Spleen (tissue), 11 donors: Measurements from ENCODE around the gene DCAF15. TPM values are rescaled to one million over a fixed set of nuclear protein-coding genes. Genes with fewer than 3 reads are reported as not detected.

ENCODE experiments used
- DNase-seq: peaks from one replicate; pipeline ENCODE4 v3.0.0-alpha.2; 2020
- H3K27ac ChIP-seq, 8 donors: fragments of 200-600 bp; sonication (generic) in 7 of 8; 1 replicate in 4 of 8; 2 replicates in 4 of 8; pipeline versions ENCODE4 v1.5.0 to v1.8.0; 2016 to 2021; ENCODE audit warnings: inconsistent platforms in 4 of 8, mild to moderate bottlenecking in 4 of 8, moderate library complexity in 1 of 8
- H3K27me3 ChIP-seq, 7 donors: fragments of 200-600 bp; sonication (generic) in 6 of 7; replicated peaks in 1 of 7; 1 replicate in 4 of 7; 2 replicates in 3 of 7; pipeline versions ENCODE4 v1.5.0 to v1.8.0; 2016 to 2021; ENCODE audit warnings: inconsistent platforms in 3 of 7, mild to moderate bottlenecking in 1 of 7
- H3K36me3 ChIP-seq, 6 donors: fragments of 200-600 bp; sonication (generic) in 5 of 6; 1 replicate in 4 of 6; 2 replicates in 2 of 6; pipeline versions ENCODE4 v1.5.0 to v1.8.0; 2016 to 2021; ENCODE audit warnings: inconsistent platforms in 2 of 6
- H3K4me1 ChIP-seq, 6 donors: fragments of 200-600 bp; sonication (generic) in 5 of 6; 1 replicate in 3 of 6; 2 replicates in 3 of 6; pipeline versions ENCODE4 v1.5.0 to v1.8.0; 2016 to 2021; ENCODE audit warnings: inconsistent platforms in 3 of 6
- H3K4me3 ChIP-seq, 8 donors: fragments of 200-600 bp; sonication (generic) in 7 of 8; 1 replicate in 4 of 8; 2 replicates in 4 of 8; pipeline versions ENCODE4 v1.5.0 to v1.8.0; 2016 to 2021; ENCODE audit warnings: inconsistent platforms in 4 of 8, mild to moderate bottlenecking in 4 of 8, moderate library complexity in 2 of 8
- H3K9me3 ChIP-seq, 8 donors: fragments of 200-600 bp; sonication (generic) in 7 of 8; 1 replicate in 4 of 8; 2 replicates in 4 of 8; pipeline versions ENCODE4 v1.5.0 to v1.8.0; 2016 to 2021; ENCODE audit warnings: inconsistent platforms in 4 of 8
- CTCF ChIP-seq, 11 experiments: fragments of 200-600 bp in 7 of 11; fragments of 450-650 bp in 4 of 11; sonication (generic) in 4 of 11; IDR thresholded peaks in 8 of 11; conservative IDR thresholded peaks in 3 of 11; 1 replicate in 7 of 11; 2 replicates in 4 of 11; pipeline versions ENCODE4 v1.4.0 to v1.8.0; 2016 to 2021; ENCODE audit warnings: antibody characterized with exemption in 11 of 11, inconsistent platforms in 4 of 11, mild to moderate bottlenecking in 1 of 11
- POLR2A ChIP-seq, 3 donors: fragments of 450-650 bp; IDR thresholded peaks; one replicate each; pipeline ENCODE4 v1.5.1; 2017; ENCODE audit warnings: antibody characterized with exemption in 3 of 3, mild to moderate bottlenecking in 1 of 3
- POLR2AphosphoS5 ChIP-seq, 3 donors: sonication (generic); formaldehyde crosslinking; IDR thresholded peaks; one replicate each; pipeline ENCODE4 v1.5.1; 2017; ENCODE audit warnings: antibody characterized with exemption in 3 of 3
- WGBS, 5 donors: extraction: QIAGEN DNeasy Blood & Tissue Kit in 3 of 5; methylation state at CpG; one replicate each; pipeline versions ENCODE4 v1.1.5 to v1.1.7; 2013 to 2018; 5-methylcytosine and 5-hydroxymethylcytosine counted together
- intact Hi-C: fragments of 100-400 bp; cut with DNase I; formaldehyde crosslinking; loops from one replicate; pipeline ENCODE4 v1.15.0; 2023; ENCODE audit warnings: low total_unique reads
- polyA plus RNA-seq, 3 donors: library from polyadenylated mRNA; stranded (reverse); fragments of 200-250 nt; gene quantifications; one replicate each; pipeline ENCODE4 v1.2.1, GENCODE V29; 2013
- total RNA-seq, 7 donors: library from RNA; depleted of rRNA in 3 of 7; stranded (reverse); fragments of >200 nt in 3 of 7; fragmentation: NEBNext Ultra II Directional in 4 of 7; extraction: Animal tissue kit (Norgen Biotek cat#: 25700) in 4 of 7; gene quantifications; one replicate each; pipeline versions ENCODE4 v1.1.0 to v1.2.1, GENCODE V29; 2016 to 2021
- donor health status: healthy with polysubstance abuse.
- donor health status: DM: no; HTN: no; CAD: no; lungs with moderate emphysema.
- donor health status: DM: no; HTN: no; CAD: no.
- donor health status: Bipolar disorder and iron deficiency.
- donor health status: healthy.
- donor health status: DM: no; HTN: no; CAD: no.
- donor health status: DM: yes; HTN: yes; CAD: no.

DCAF15 gene
- total and polyA plus RNA-seq, 10 donors, result 27.7 to 84.9 (median 46.2) TPM

- 1 to 3% (median 2%) methylated on average over 5 to 19 of the region's 19 CpGs for WGBS, 5 donors
- TF ChIP-seq CTCF (IDR thresholded peaks at IDR 0.05 in 8 of 11, conservative IDR thresholded peaks at IDR 0.05 in 3 of 11) (peak in 4 of 11 experiments; percentile 13 to 27 (median 20)), POLR2AphosphoS5 (IDR thresholded peaks at IDR 0.05) (peak; percentile 88 to 92 (median 92)), POLR2A (IDR thresholded peaks at IDR 0.05) (no peak)
- Histone ChIP-seq H3K27ac (peak overlapping the region; percentile 83 to 97 (median 94)), H3K4me3 (peak overlapping the region in 4 of 8 donors; percentile 2 to 56 (median 14)), H3K27me3 (no peaks in the 10 kb centered on the region), H3K36me3 (peaks cover 0 to 58% (median 11%) of the 10 kb centered on the region in 6 donors), H3K9me3 (no peaks in the 10 kb centered on the region), H3K4me1 (peaks cover 28 to 98% (median 75%) of the 10 kb centered on the region in 6 donors)
- intact Hi-C loops, result no loop called here
- peak; percentile 99 for DNase-seq
Measured at GRCh38 chr19:13986348-13986904, 34.1 kb downstream of the DCAF15 start.

GRCh38 chr19:13987101-13987890 lies 35.0 kb downstream of the DCAF15 start:
- intact Hi-C loops, result no loop called here
- WGBS, 5 donors, result 22 to 45% (median 30%) methylated on average over 15 to 17 of the region's 17 CpGs
- peaks cover 0 to 58% (median 14%) of the 10 kb centered on the region in 6 donors for H3K36me3 ChIP-seq
- DNase-seq, result peak; percentile 88
- no peaks in the 10 kb centered on the region for H3K27me3 ChIP-seq
- H3K4me1 ChIP-seq, result peaks cover 28 to 98% (median 72%) of the 10 kb centered on the region in 6 donors
- TF ChIP-seq CTCF (IDR thresholded peaks at IDR 0.05 in 8 of 11, conservative IDR thresholded peaks at IDR 0.05 in 3 of 11) (no peak), POLR2AphosphoS5 (IDR thresholded peaks at IDR 0.05) (peak; percentile 50 to 73 (median 52))
- H3K9me3 ChIP-seq, result no peaks in the 10 kb centered on the region
- H3K4me3 ChIP-seq, result peak overlapping the region in 3 of 8 donors; percentile 2 to 56 (median 12)
- H3K27ac ChIP-seq, result peak overlapping the region; percentile 83 to 97 (median 94)

GRCh38 chr19:13989487-13989886 lies 37.2 kb downstream of the DCAF15 start:
- DNase-seq, result no peak

More at GRCh38 chr19:13989487-13989886, 37.2 kb downstream of the DCAF15 start:
- H3K27ac ChIP-seq, result peak overlapping the region in 2 of 8 donors; percentile 96 to 97
- H3K4me3 ChIP-seq, result no peak overlapping the region
- H3K27me3 ChIP-seq, result no peaks in the 10 kb centered on the region
- no peaks in the 10 kb centered on the region for H3K9me3 ChIP-seq
- WGBS, 5 donors, result 89 to 96% (median 93%) methylated on average over 7 of the region's 7 CpGs
- TF ChIP-seq CTCF (IDR thresholded peaks at IDR 0.05 in 8 of 11, conservative IDR thresholded peaks at IDR 0.05 in 3 of 11), result no peak
- TF ChIP-seq POLR2AphosphoS5 (IDR thresholded peaks at IDR 0.05), result no peak
- no peak for TF ChIP-seq POLR2A (IDR thresholded peaks at IDR 0.05)
- peaks cover 0 to 62% (median 19%) of the 10 kb centered on the region in 6 donors for H3K36me3 ChIP-seq
- H3K4me1 ChIP-seq, result peaks cover 28 to 88% (median 55%) of the 10 kb centered on the region in 6 donors
- intact Hi-C loops, result no loop called here
